Neural cell (in vitro differentiated cells): ENCODE data around the gene SNX2. TPM values are rescaled to one million over a fixed set of nuclear protein-coding genes. Genes with fewer than 3 reads are reported as not detected.
"Not testable (repeated sequence)": the region's sequence is repeated elsewhere in the genome, so short reads cannot be mapped to it uniquely, and the experiment has no call there.

Source experiments
- H2AFZ ChIP-seq: fragments of 200-600, 300-800 bp; sonication (generic), shearing (Covaris generic); 2 replicates; pipeline ENCODE4 v1.6.0; 2014; ENCODE audit warnings: low read depth, mild to moderate bottlenecking, antibody characterized with exemption, low read length, moderate library complexity
- H3F3A ChIP-seq: fragments of 200-600 bp; shearing (Covaris generic); 2 replicates; pipeline ENCODE4 v1.6.1; 2016; ENCODE audit warnings: mild to moderate bottlenecking, moderate library complexity, mixed read lengths, antibody characterized with exemption, low read length; ENCODE audit not compliant: insufficient read depth, poor library complexity, severe bottlenecking
- H3K27ac ChIP-seq: fragments of 200-600, 300-800 bp; sonication (generic), shearing (Covaris generic); 2 replicates; pipeline ENCODE4 v1.5.1; 2014; ENCODE audit warnings: mild to moderate bottlenecking, low read length, moderate library complexity
- H3K27me3 ChIP-seq: fragments of 300-800, 200-600 bp; sonication (generic), shearing (Covaris generic); 2 replicates; pipeline ENCODE4 v1.6.0; 2014; ENCODE audit warnings: mild to moderate bottlenecking, low read depth, low read length, moderate library complexity; ENCODE audit not compliant: insufficient read depth
- H3K36me3 ChIP-seq: fragments of 300-800, 200-600 bp; sonication (generic), shearing (Covaris generic); 2 replicates; pipeline ENCODE4 v1.5.1; 2014; ENCODE audit warnings: mild to moderate bottlenecking, antibody characterized with exemption, low read length, moderate library complexity; ENCODE audit not compliant: insufficient read depth
- H3K4me2 ChIP-seq: fragments of 300-800, 200-600 bp; sonication (generic), shearing (Covaris generic); 2 replicates; pipeline ENCODE4 v1.6.0; 2014; ENCODE audit warnings: mild to moderate bottlenecking, low read length
- H3K4me3 ChIP-seq: fragments of 300-800, 200-600 bp; sonication (generic), shearing (Covaris generic); 2 replicates; pipeline ENCODE4 v1.5.1; 2014; ENCODE audit warnings: mild to moderate bottlenecking, low read length, moderate library complexity
- H3K79me2 ChIP-seq: fragments of 200-600 bp; shearing (Covaris generic); replicated peaks from 2 replicates; pipeline ENCODE4 v1.6.0; 2014; ENCODE audit warnings: mild to moderate bottlenecking, low read length, moderate library complexity; ENCODE audit not compliant: insufficient read depth
- H3K9ac ChIP-seq: fragments of 300-800, 200-600 bp; sonication (generic), shearing (Covaris generic); 2 replicates; pipeline ENCODE4 v1.6.1; 2016; ENCODE audit warnings: mild to moderate bottlenecking, low read length, mixed read lengths
- H3K9me2 ChIP-seq: fragments of 200-600 bp; shearing (Covaris generic); 2 replicates; pipeline ENCODE4 v1.6.1; 2016; ENCODE audit warnings: mild to moderate bottlenecking, low read length, mixed read lengths; ENCODE audit not compliant: insufficient read depth
- H3K9me3 ChIP-seq: fragments of 200-600, 300-800 bp; sonication (generic), shearing (Covaris generic); 2 replicates; pipeline ENCODE4 v1.6.1; 2016; ENCODE audit warnings: mild to moderate bottlenecking, mixed run types, low read length, moderate library complexity, mixed read lengths
- H4K20me1 ChIP-seq: fragments of 200-600 bp; shearing (Covaris generic); 2 replicates; pipeline ENCODE4 v1.6.1; 2016; ENCODE audit warnings: mild to moderate bottlenecking, mixed run types; ENCODE audit not compliant: insufficient read depth
- EP300 ChIP-seq: fragments of 450-650 bp; conservative IDR thresholded peaks from 2 replicates; pipeline ENCODE4 v1.6.1; 2014; ENCODE audit warnings: antibody characterized with exemption, mild to moderate bottlenecking, moderate library complexity; ENCODE audit not compliant: poor library complexity, severe bottlenecking
- EZH2 ChIP-seq: fragments of 200-600, 300-800 bp; shearing (Covaris generic), sonication (generic); IDR thresholded peaks from 2 replicates; pipeline ENCODE4 v1.6.1; 2014; ENCODE audit warnings: antibody characterized with exemption, low read length, borderline replicate concordance, mild to moderate bottlenecking; ENCODE audit not compliant: insufficient read depth, poor library complexity, severe bottlenecking
- MXI1 ChIP-seq: fragments of 450-650 bp; conservative IDR thresholded peaks from 2 replicates; pipeline ENCODE4 v1.6.1; 2014; ENCODE audit warnings: antibody characterized with exemption, mild to moderate bottlenecking; ENCODE audit not compliant: poor library complexity, severe bottlenecking
- POLR2AphosphoS5 ChIP-seq: IDR thresholded peaks from 2 replicates; pipeline ENCODE4 v1.6.1; 2012
- RAD21 ChIP-seq: fragments of 450-650 bp; conservative IDR thresholded peaks from 2 replicates; pipeline ENCODE4 v1.6.1; 2014; ENCODE audit warnings: antibody characterized with exemption, mild to moderate bottlenecking, moderate library complexity
- REST ChIP-seq: IDR thresholded peaks from 2 replicates; pipeline ENCODE4 v1.6.1; 2012; ENCODE audit warnings: borderline replicate concordance
- SMC3 ChIP-seq: fragments of 450-650 bp; conservative IDR thresholded peaks from 2 replicates; pipeline ENCODE4 v1.6.1; 2014; ENCODE audit warnings: antibody characterized with exemption, mild to moderate bottlenecking, moderate library complexity; ENCODE audit not compliant: poor library complexity
- TAF1 ChIP-seq: IDR thresholded peaks from 2 replicates; pipeline ENCODE4 v1.6.1; 2012; ENCODE audit warnings: low read depth
- polyA plus RNA-seq: library from polyadenylated mRNA; depleted of rRNA; stranded (reverse); fragments of >200 nt; gene quantifications from 2 replicates; pipeline ENCODE4 v1.2.3, GENCODE V29; 2014
- TF ChIP-seq, protein P1 (sequence below): fragments of 450-650 bp; IDR thresholded peaks from 2 replicates; pipeline ENCODE4 v1.5.1; 2014; ENCODE audit warnings: antibody characterized with exemption, mild to moderate bottlenecking, moderate library complexity; ENCODE audit not compliant: poor library complexity, severe bottlenecking

The SNX2 gene
- polyA plus RNA-seq, 1 donor from 2014 or later, result 36.1 TPM

DNA sequence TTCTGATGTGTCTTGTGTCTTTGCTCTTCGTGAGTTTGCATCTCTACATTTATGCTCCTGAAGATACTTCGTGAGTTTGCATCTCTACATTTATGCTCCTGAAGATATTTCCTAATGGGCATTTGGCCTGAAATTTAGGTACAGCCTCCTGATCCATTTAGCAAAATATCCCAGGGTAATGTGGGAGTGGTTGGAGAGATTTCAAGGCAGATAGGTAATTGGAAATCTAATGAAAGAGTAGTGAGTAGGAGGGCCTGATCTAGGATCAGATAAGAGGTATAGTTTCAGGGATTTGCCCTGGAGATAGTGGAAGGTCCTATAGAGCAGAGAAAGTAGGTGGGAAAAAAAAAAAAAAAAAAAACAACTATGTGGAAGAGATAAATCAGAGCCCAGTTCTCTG lies 14.6 kb upstream of the SNX2 start:
- TF ChIP-seq RAD21, result no peak
- TF ChIP-seq SMC3, result no peak
- TF ChIP-seq REST, result no peak
- TF ChIP-seq EP300, result no peak
- no peak for TF ChIP-seq EZH2
- no peak for TF ChIP-seq TAF1
- TF ChIP-seq MXI1, result no peak
- TF ChIP-seq, protein P1, sequence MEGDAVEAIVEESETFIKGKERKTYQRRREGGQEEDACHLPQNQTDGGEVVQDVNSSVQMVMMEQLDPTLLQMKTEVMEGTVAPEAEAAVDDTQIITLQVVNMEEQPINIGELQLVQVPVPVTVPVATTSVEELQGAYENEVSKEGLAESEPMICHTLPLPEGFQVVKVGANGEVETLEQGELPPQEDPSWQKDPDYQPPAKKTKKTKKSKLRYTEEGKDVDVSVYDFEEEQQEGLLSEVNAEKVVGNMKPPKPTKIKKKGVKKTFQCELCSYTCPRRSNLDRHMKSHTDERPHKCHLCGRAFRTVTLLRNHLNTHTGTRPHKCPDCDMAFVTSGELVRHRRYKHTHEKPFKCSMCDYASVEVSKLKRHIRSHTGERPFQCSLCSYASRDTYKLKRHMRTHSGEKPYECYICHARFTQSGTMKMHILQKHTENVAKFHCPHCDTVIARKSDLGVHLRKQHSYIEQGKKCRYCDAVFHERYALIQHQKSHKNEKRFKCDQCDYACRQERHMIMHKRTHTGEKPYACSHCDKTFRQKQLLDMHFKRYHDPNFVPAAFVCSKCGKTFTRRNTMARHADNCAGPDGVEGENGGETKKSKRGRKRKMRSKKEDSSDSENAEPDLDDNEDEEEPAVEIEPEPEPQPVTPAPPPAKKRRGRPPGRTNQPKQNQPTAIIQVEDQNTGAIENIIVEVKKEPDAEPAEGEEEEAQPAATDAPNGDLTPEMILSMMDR, result no peak
- TF ChIP-seq POLR2AphosphoS5, result no peak
- Histone ChIP-seq H4K20me1 (no peaks in the 10 kb centered on the region), H3K4me3 (no peak overlapping the region), H3F3A (no peaks in the 10 kb centered on the region), H3K9me2 (no peaks in the 10 kb centered on the region), H3K9me3 (no peaks in the 10 kb centered on the region), H3K9ac (no peak overlapping the region), H3K4me2 (no peak overlapping the region), H3K27ac (no peak overlapping the region), H3K27me3 (no peaks in the 10 kb centered on the region), H3K36me3 (no peaks in the 10 kb centered on the region), H2AFZ (no peak overlapping the region), H3K79me2 (no peaks in the 10 kb centered on the region)

- no peak for TF ChIP-seq POLR2AphosphoS5
- no peak for TF ChIP-seq EP300
- no peak for TF ChIP-seq SMC3
- TF ChIP-seq TAF1, result no peak
- no peak for TF ChIP-seq REST
- no peak for TF ChIP-seq EZH2
- TF ChIP-seq RAD21, result no peak
- TF ChIP-seq, protein P1, result no peak
- no peak for TF ChIP-seq MXI1
Measured at GRCh38 chr5:122761115-122761514, 13.8 kb upstream of the SNX2 start.

GRCh38 chr5:122761896-122762295 lies 13.0 kb upstream of the SNX2 start:
- not testable (repeated sequence) for H3F3A ChIP-seq, H3K27me3 ChIP-seq, H3K9me2 ChIP-seq, H3K4me3 ChIP-seq, H2AFZ ChIP-seq, H4K20me1 ChIP-seq, H3K4me2 ChIP-seq, H3K36me3 ChIP-seq, H3K9me3 ChIP-seq, H3K27ac ChIP-seq, H3K79me2 ChIP-seq, H3K9ac ChIP-seq

More at GRCh38 chr5:122761115-122761514, 13.8 kb upstream of the SNX2 start:
- Histone ChIP-seq H3F3A (no peaks in the 10 kb centered on the region), H3K9me2 (no peaks in the 10 kb centered on the region), H3K27ac (no peak overlapping the region), H3K4me2 (no peak overlapping the region), H4K20me1 (no peaks in the 10 kb centered on the region), H2AFZ (no peak overlapping the region), H3K4me3 (no peak overlapping the region), H3K36me3 (no peaks in the 10 kb centered on the region), H3K79me2 (no peaks in the 10 kb centered on the region), H3K9me3 (no peaks in the 10 kb centered on the region), H3K27me3 (no peaks in the 10 kb centered on the region), H3K9ac (no peak overlapping the region)
